ENCODE results near the gene PLA2G4E.

DNA sequence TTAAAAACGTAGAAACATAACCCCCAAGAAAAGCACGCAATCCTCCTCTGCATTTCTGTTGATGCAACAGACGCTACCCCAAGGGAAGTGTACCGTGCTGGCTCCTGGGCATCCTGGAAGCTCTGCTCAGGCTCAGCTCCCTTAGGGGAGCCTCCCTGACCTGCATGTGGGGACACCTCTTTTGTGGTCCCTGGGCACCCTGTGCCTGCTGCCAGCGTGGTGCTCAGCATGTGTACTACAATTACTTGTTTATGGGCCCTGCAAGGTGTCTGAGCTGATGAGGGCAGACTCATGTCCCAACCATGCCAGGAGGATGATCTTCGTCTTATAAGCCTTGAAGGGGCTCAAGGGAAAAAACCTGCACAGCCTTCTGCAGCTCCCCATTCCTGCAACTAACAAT is 66.8 kb downstream of the PLA2G4E start:
- no peak for TF ChIP-seq POLR2A (IDR thresholded peaks at IDR 0.05)
- TF ChIP-seq, protein P1, sequence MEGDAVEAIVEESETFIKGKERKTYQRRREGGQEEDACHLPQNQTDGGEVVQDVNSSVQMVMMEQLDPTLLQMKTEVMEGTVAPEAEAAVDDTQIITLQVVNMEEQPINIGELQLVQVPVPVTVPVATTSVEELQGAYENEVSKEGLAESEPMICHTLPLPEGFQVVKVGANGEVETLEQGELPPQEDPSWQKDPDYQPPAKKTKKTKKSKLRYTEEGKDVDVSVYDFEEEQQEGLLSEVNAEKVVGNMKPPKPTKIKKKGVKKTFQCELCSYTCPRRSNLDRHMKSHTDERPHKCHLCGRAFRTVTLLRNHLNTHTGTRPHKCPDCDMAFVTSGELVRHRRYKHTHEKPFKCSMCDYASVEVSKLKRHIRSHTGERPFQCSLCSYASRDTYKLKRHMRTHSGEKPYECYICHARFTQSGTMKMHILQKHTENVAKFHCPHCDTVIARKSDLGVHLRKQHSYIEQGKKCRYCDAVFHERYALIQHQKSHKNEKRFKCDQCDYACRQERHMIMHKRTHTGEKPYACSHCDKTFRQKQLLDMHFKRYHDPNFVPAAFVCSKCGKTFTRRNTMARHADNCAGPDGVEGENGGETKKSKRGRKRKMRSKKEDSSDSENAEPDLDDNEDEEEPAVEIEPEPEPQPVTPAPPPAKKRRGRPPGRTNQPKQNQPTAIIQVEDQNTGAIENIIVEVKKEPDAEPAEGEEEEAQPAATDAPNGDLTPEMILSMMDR (IDR thresholded peaks at IDR 0.05): no peak

Measured in right lobe of liver (tissue), 4 donors.